GM23338 (cell line): ENCODE data around the gene FBRSL1. TPM values are rescaled to one million over a fixed set of nuclear protein-coding genes. Genes with fewer than 3 reads are reported as not detected.

Source experiments
- ATAC-seq: fragments of 200-7000 bp; cut with Tn5 transposase; 3 replicates; pipeline ENCODE4 v1.9.1; 2020
- DNase-seq: peaks from one replicate; pipeline ENCODE4 v3.0.0-alpha.2; 2015; ENCODE audit warnings: low spot score
- H2AFZ ChIP-seq: fragments of 200-600 bp; sonication (generic); 2 replicates; pipeline ENCODE4 v1.8.0; 2016; ENCODE audit warnings: antibody characterized with exemption, mild to moderate bottlenecking, moderate library complexity
- H3F3A ChIP-seq: fragments of 200-600 bp; sonication (generic); replicated peaks from 2 replicates; pipeline ENCODE4 v1.8.0; 2017; ENCODE audit warnings: antibody characterized with exemption, mixed run types, low read depth
- H3K27ac ChIP-seq: fragments of 200-600 bp; sonication (generic); 2 replicates; pipeline ENCODE4 v1.6.1; 2016; ENCODE audit warnings: low read depth
- H3K27me3 ChIP-seq: fragments of 200-600 bp; sonication (generic); 2 replicates; pipeline ENCODE4 v1.8.0; 2016; ENCODE audit warnings: mild to moderate bottlenecking, mixed run types, moderate library complexity; ENCODE audit not compliant: insufficient read depth
- H3K36me3 ChIP-seq: fragments of 200-600 bp; sonication (generic); 2 replicates; pipeline ENCODE4 v1.8.0; 2016; ENCODE audit warnings: mild to moderate bottlenecking; ENCODE audit not compliant: insufficient read depth
- H3K4me1 ChIP-seq: fragments of 200-600 bp; sonication (generic); 2 replicates; pipeline ENCODE4 v1.8.0; 2016; ENCODE audit warnings: mild to moderate bottlenecking, moderate library complexity; ENCODE audit not compliant: insufficient read depth
- H3K4me2 ChIP-seq: fragments of 200-600 bp; sonication (generic); 2 replicates; pipeline ENCODE4 v1.7.1; 2017; ENCODE audit warnings: mixed run types
- H3K4me3 ChIP-seq: fragments of 200-600 bp; sonication (generic); 2 replicates; pipeline ENCODE4 v1.6.1; 2016; ENCODE audit warnings: mixed run types
- H3K79me2 ChIP-seq: fragments of 200-600 bp; sonication (generic); replicated peaks from 2 replicates; pipeline ENCODE4 v1.8.0; 2017; ENCODE audit warnings: mild to moderate bottlenecking; ENCODE audit not compliant: insufficient read depth
- H3K9me2 ChIP-seq: fragments of 200-600 bp; sonication (generic); 2 replicates; pipeline ENCODE4 v1.8.0; 2017; ENCODE audit not compliant: insufficient read depth
- H4K20me1 ChIP-seq: fragments of 200-600 bp; sonication (generic); replicated peaks from 2 replicates; pipeline ENCODE4 v1.8.0; 2017; ENCODE audit warnings: mild to moderate bottlenecking; ENCODE audit not compliant: insufficient read depth
- H3K27ac Mint-ChIP-seq: 2 replicates; pipeline ENCODE4 v1.8.0; 2020; ENCODE audit warnings: inconsistent platforms, mild to moderate bottlenecking, moderate library complexity, mixed read lengths
- H3K27me3 Mint-ChIP-seq: 3 replicates; pipeline ENCODE4 v1.8.0; 2022; ENCODE audit warnings: low read depth, mild to moderate bottlenecking, moderate library complexity, mixed read lengths, inconsistent platforms; ENCODE audit not compliant: insufficient read depth, poor library complexity
- H3K36me3 Mint-ChIP-seq: 3 replicates; pipeline ENCODE4 v1.8.0; 2021; ENCODE audit warnings: low read depth, mild to moderate bottlenecking, inconsistent platforms, moderate library complexity, mixed read lengths
- H3K4me1 Mint-ChIP-seq: 3 replicates; pipeline ENCODE4 v1.8.0; 2020; ENCODE audit warnings: mild to moderate bottlenecking, inconsistent platforms, mixed read lengths
- H3K4me3 Mint-ChIP-seq: 3 replicates; pipeline ENCODE4 v1.8.0; 2021; ENCODE audit warnings: moderate library complexity, mild to moderate bottlenecking, inconsistent platforms, mixed read lengths
- H3K9me3 Mint-ChIP-seq: 3 replicates; pipeline ENCODE4 v1.8.0; 2020; ENCODE audit warnings: moderate library complexity, mild to moderate bottlenecking, inconsistent platforms, mixed read lengths
- CREB1 ChIP-seq: fragments of 250-450 bp; sonication (Bioruptor Pico); IDR thresholded peaks from 2 replicates; pipeline ENCODE4 v1.5.0; 2020; ENCODE audit warnings: low read depth, mild to moderate bottlenecking, moderate library complexity
- EZH2 ChIP-seq: fragments of 200-600 bp; sonication (generic); IDR thresholded peaks from one replicate; pipeline ENCODE4 v1.8.0; 2017; ENCODE audit warnings: antibody characterized with exemption, mild to moderate bottlenecking, low read depth; ENCODE audit not compliant: unreplicated experiment
- EZH2phosphoT487 ChIP-seq: fragments of 200-600 bp; sonication (generic); IDR thresholded peaks from one replicate; pipeline ENCODE4 v1.8.1; 2018; ENCODE audit warnings: antibody characterized with exemption; ENCODE audit not compliant: unreplicated experiment
- JUNB ChIP-seq: IDR thresholded peaks from one replicate; pipeline ENCODE4 v1.6.1; 2016; ENCODE audit warnings: antibody characterized with exemption; ENCODE audit not compliant: unreplicated experiment
- NANOG ChIP-seq: IDR thresholded peaks from 2 replicates; pipeline ENCODE4 v1.6.1; 2016; ENCODE audit warnings: antibody characterized with exemption, borderline replicate concordance
- POLR2AphosphoS5 ChIP-seq: IDR thresholded peaks from 2 replicates; pipeline ENCODE4 v1.6.1; 2016; ENCODE audit warnings: antibody characterized with exemption, low read depth
- STAT1 ChIP-seq: IDR thresholded peaks from one replicate; pipeline ENCODE4 v1.6.1; 2016; ENCODE audit warnings: antibody characterized with exemption; ENCODE audit not compliant: unreplicated experiment
- ZNF114 ChIP-seq: fragments of 250-450 bp; sonication (Bioruptor Pico); IDR thresholded peaks from 2 replicates; pipeline ENCODE4 v1.5.0; 2020; ENCODE audit warnings: mild to moderate bottlenecking, moderate library complexity
- ZNF331 ChIP-seq: fragments of 250-450 bp; sonication (Bioruptor Pico); IDR thresholded peaks from 2 replicates; pipeline ENCODE4 v1.5.0; 2020; ENCODE audit warnings: low read depth, mild to moderate bottlenecking, moderate library complexity
- polyA plus RNA-seq: library from polyadenylated mRNA; unstranded; fragments of >200 nt; fragmentation: Nextera tagmentation; extraction: Ambion mirVana; gene quantifications from 2 replicates; pipeline ENCODE4 v1.2.1, GENCODE V29; 2016
- total RNA-seq: library from RNA; depleted of rRNA; stranded (reverse); fragments of >200 nt; shearing (Covaris generic); gene quantifications from 2 replicates; pipeline ENCODE4 v1.2.3, GENCODE V29; 2014
- TF ChIP-seq, protein P1 (sequence below): IDR thresholded peaks from 2 replicates; pipeline ENCODE4 v1.6.1; 2016; ENCODE audit warnings: antibody characterized with exemption
- TF ChIP-seq, protein P2 (sequence below): fragments of 250-450 bp; sonication (Bioruptor Pico); IDR thresholded peaks from 2 replicates; pipeline ENCODE4 v1.5.0; 2020; ENCODE audit warnings: mild to moderate bottlenecking, moderate library complexity
- TF ChIP-seq, protein P3 (sequence below), 2 experiments: fragments of 200-600 bp in 1 of 2; sonication (generic) in 1 of 2; conservative IDR thresholded peaks; 2 replicates each; pipeline versions ENCODE4 v1.5.1 to v1.6.1; 2016 to 2017; ENCODE audit warnings: antibody characterized with exemption in 2 of 2, low read depth in 2 of 2, mild to moderate bottlenecking in 2 of 2, moderate library complexity in 1 of 2

Gene FBRSL1
- total and polyA plus RNA-seq, 2 experiments from 2014 or later = 37.8 to 89.8 TPM

DNA sequence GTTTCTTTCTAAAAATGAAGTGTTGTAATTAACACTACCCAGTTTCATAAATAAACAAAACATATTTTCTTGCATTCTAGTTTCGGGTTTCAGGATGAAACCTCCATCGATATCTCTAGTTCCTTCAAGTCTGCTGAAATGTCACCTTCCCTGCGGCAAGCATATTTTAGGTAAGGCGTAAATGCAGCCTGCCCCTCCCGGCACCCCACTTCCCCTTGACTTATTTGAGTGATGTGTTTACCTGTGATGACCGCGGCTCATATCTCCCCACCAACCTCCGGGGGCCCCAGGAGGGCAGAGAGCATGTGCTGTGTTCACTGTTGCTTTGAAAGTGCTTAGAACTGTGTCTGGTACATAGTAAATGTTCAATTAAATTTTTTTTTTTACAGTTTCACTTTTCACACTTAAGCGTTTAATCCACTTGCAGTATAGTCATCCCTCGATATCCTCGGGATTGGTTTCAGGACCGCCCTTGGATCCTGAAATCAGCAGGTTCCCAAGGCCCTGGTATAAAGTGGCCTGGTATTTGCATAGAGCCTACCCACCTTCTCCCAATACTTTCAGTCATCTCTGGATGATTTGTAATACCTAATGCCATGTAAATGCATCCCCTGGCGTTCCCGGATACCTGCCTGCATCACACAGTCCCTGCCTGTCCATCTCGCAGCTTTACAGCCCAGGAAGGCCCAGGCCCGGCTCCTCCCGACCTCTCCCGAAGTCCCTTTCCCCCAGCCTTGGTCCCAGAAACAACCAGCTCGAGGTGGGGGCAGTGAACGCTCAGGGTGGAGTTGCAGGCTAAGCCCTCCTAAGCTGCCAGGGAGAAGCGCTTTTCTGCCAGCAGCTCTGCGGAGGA is 40.2 kb upstream of the FBRSL1 start (continued):
- TF ChIP-seq EZH2 = no peak
- TF ChIP-seq STAT1 = no peak
- TF ChIP-seq JUNB = no peak
- no peak for TF ChIP-seq ZNF331
- TF ChIP-seq NANOG = no peak
- TF ChIP-seq, protein P1, sequence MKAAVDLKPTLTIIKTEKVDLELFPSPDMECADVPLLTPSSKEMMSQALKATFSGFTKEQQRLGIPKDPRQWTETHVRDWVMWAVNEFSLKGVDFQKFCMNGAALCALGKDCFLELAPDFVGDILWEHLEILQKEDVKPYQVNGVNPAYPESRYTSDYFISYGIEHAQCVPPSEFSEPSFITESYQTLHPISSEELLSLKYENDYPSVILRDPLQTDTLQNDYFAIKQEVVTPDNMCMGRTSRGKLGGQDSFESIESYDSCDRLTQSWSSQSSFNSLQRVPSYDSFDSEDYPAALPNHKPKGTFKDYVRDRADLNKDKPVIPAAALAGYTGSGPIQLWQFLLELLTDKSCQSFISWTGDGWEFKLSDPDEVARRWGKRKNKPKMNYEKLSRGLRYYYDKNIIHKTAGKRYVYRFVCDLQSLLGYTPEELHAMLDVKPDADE = no peak

DNA sequence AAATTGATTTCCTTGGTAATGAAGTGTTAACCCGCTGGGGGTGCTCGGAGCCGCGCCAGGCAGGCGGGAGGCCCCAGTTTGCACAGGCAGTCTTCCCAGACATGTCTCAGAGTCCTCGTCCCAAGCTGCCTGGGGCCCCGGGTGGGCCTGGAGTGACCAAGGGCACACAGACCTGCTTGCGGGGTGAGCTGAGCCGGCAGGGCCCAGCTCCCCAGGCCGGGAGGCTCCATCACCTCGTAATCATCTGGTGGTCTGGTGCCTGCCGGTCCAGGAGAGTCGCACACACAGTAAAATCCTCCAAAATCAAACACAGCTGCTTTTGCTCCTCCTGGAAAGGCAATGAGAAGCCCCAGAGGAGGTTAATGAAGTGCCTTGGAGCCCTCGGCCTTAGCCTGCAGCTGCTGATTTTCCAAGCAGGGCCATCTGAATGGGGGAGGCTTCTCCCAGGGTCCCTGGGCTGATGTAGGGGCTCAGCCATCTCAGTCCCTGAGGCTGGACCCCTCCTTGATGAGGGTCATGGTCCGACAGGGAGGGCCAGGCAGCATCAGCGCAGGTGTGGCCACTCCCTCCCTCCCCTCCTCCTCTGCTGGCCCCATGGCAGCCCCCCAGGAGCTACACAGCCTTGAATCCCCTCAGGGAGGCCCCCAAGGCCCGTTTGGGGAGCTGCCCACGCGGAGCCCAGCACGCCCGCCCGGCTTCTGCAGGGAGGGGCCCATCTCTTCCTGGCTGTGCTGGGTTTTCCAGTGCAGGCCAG is 39.4 kb upstream of the FBRSL1 start:
- H3K36me3 Mint-ChIP-seq = peaks cover 11% of the 10 kb centered on the region
- no peak overlapping the region for H3K4me3 ChIP-seq
- H4K20me1 ChIP-seq = no peaks in the 10 kb centered on the region
- H3F3A ChIP-seq = peaks cover 10% of the 10 kb centered on the region
- no peaks in the 10 kb centered on the region for H3K9me2 ChIP-seq
- no peaks in the 10 kb centered on the region for H3K79me2 ChIP-seq
- H3K27ac Mint-ChIP-seq = no peak overlapping the region
- H3K9me3 Mint-ChIP-seq = peaks cover 15% of the 10 kb centered on the region
- H3K36me3 ChIP-seq = no peaks in the 10 kb centered on the region
- no peak for DNase-seq
- no peaks in the 10 kb centered on the region for H3K4me1 ChIP-seq
- H2AFZ ChIP-seq = no peak overlapping the region
- peaks cover 62% of the 10 kb centered on the region for H3K27me3 ChIP-seq
- peaks cover 60% of the 10 kb centered on the region for H3K27me3 Mint-ChIP-seq
- no peak overlapping the region for H3K27ac ChIP-seq
- no peak overlapping the region for H3K4me3 Mint-ChIP-seq
- ATAC-seq = no peak
- no peak overlapping the region for H3K4me2 ChIP-seq
- peaks cover 7% of the 10 kb centered on the region for H3K4me1 Mint-ChIP-seq
- TF ChIP-seq ZNF114 (CRISPR knock-in tag) (no peak), NANOG (no peak), POLR2AphosphoS5 (no peak), JUNB (no peak), CREB1 (CRISPR knock-in tag) (no peak), EZH2phosphoT487 (no peak), EZH2 (no peak), STAT1 (no peak), ZNF331 (no peak)
- TF ChIP-seq, protein P2, sequence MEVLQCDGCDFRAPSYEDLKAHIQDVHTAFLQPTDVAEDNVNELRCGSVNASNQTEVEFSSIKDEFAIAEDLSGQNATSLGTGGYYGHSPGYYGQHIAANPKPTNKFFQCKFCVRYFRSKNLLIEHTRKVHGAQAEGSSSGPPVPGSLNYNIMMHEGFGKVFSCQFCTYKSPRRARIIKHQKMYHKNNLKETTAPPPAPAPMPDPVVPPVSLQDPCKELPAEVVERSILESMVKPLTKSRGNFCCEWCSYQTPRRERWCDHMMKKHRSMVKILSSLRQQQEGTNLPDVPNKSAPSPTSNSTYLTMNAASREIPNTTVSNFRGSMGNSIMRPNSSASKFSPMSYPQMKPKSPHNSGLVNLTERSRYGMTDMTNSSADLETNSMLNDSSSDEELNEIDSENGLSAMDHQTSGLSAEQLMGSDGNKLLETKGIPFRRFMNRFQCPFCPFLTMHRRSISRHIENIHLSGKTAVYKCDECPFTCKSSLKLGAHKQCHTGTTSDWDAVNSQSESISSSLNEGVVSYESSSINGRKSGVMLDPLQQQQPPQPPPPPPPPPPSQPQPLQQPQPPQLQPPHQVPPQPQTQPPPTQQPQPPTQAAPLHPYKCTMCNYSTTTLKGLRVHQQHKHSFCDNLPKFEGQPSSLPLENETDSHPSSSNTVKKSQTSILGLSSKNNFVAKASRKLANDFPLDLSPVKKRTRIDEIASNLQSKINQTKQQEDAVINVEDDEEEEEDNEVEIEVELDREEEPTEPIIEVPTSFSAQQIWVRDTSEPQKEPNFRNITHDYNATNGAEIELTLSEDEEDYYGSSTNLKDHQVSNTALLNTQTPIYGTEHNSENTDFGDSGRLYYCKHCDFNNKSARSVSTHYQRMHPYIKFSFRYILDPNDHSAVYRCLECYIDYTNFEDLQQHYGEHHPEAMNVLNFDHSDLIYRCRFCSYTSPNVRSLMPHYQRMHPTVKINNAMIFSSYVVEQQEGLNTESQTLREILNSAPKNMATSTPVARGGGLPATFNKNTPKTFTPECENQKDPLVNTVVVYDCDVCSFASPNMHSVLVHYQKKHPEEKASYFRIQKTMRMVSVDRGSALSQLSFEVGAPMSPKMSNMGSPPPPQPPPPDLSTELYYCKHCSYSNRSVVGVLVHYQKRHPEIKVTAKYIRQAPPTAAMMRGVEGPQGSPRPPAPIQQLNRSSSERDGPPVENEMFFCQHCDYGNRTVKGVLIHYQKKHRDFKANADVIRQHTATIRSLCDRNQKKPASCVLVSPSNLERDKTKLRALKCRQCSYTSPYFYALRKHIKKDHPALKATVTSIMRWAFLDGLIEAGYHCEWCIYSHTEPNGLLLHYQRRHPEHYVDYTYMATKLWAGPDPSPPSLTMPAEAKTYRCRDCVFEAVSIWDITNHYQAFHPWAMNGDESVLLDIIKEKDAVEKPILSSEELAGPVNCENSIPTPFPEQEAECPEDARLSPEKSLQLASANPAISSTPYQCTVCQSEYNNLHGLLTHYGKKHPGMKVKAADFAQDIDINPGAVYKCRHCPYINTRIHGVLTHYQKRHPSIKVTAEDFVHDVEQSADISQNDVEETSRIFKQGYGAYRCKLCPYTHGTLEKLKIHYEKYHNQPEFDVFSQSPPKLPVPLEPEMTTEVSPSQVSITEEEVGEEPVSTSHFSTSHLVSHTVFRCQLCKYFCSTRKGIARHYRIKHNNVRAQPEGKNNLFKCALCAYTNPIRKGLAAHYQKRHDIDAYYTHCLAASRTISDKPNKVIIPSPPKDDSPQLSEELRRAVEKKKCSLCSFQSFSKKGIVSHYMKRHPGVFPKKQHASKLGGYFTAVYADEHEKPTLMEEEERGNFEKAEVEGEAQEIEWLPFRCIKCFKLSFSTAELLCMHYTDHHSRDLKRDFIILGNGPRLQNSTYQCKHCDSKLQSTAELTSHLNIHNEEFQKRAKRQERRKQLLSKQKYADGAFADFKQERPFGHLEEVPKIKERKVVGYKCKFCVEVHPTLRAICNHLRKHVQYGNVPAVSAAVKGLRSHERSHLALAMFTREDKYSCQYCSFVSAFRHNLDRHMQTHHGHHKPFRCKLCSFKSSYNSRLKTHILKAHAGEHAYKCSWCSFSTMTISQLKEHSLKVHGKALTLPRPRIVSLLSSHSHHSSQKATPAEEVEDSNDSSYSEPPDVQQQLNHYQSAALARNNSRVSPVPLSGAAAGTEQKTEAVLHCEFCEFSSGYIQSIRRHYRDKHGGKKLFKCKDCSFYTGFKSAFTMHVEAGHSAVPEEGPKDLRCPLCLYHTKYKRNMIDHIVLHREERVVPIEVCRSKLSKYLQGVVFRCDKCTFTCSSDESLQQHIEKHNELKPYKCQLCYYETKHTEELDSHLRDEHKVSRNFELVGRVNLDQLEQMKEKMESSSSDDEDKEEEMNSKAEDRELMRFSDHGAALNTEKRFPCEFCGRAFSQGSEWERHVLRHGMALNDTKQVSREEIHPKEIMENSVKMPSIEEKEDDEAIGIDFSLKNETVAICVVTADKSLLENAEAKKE (CRISPR knock-in tag) = no peak
- TF ChIP-seq, protein P3, sequence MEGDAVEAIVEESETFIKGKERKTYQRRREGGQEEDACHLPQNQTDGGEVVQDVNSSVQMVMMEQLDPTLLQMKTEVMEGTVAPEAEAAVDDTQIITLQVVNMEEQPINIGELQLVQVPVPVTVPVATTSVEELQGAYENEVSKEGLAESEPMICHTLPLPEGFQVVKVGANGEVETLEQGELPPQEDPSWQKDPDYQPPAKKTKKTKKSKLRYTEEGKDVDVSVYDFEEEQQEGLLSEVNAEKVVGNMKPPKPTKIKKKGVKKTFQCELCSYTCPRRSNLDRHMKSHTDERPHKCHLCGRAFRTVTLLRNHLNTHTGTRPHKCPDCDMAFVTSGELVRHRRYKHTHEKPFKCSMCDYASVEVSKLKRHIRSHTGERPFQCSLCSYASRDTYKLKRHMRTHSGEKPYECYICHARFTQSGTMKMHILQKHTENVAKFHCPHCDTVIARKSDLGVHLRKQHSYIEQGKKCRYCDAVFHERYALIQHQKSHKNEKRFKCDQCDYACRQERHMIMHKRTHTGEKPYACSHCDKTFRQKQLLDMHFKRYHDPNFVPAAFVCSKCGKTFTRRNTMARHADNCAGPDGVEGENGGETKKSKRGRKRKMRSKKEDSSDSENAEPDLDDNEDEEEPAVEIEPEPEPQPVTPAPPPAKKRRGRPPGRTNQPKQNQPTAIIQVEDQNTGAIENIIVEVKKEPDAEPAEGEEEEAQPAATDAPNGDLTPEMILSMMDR (conservative IDR thresholded peaks at IDR 0.05; ENCODE audit: low read depth in 2 of 2) = no peak
- TF ChIP-seq, protein P1 = no peak
